ENCODE results near the gene SPINK4. TPM values are rescaled to one million over a fixed set of nuclear protein-coding genes. Genes with fewer than 3 reads are reported as not detected.

SPINK4 gene
- total RNA-seq, 1 experiment from 2014 or later = not detected

GRCh38 chr9:33245341-33245740, 5.4 kb downstream of the SPINK4 start:
- no peak overlapping the region for H2BK15ac ChIP-seq (ENCODE audit: low read depth, low read length)
- no peak overlapping the region for H3K18ac ChIP-seq (ENCODE audit: insufficient read length, low read depth, low read length)
- no peak overlapping the region for H4K91ac ChIP-seq (ENCODE audit: insufficient read length, low read depth, low read length)
- no peak overlapping the region for H3K23ac ChIP-seq (ENCODE audit: insufficient read length, low read depth, low read length)
- H3K23me2 ChIP-seq (ENCODE audit: insufficient read length, low read depth, low read length, poor library complexity, severe bottlenecking) = no peaks in the 10 kb centered on the region
- Mint-ChIP-seq H3K36me3 (ENCODE audit: insufficient read depth in 1 of 3, low read depth in 3 of 3) (peaks cover 0 to 10% (median 2%) of the 10 kb centered on the region in 3 experiments; a peak in 1 of 7 replicates), H3K27me3 (ENCODE audit: low read depth) (peaks cover 5% of the 10 kb centered on the region; the same call in 1 of the 2 replicates), H3K27ac (peak overlapping the region in 1 of 3 experiments; percentile 68; a peak in 2 of 7 replicates), H3K9me3 (no peaks in the 10 kb centered on the region), H3K4me3 (no peak overlapping the region), H3K4me1 (no peaks in the 10 kb centered on the region; a peak in 1 of 4 replicates)
- no peak overlapping the region for H2AFZ ChIP-seq (ENCODE audit: low read length)
- H4K5ac ChIP-seq (ENCODE audit: insufficient read length, low read depth, low read length) = no peak overlapping the region
- no peak for TF ChIP-seq CTCF (conservative IDR thresholded peaks at IDR 0.05)
- no peaks in the 10 kb centered on the region for H3K27me3 ChIP-seq (ENCODE audit: insufficient read depth, low read length)
- no peak overlapping the region for H3K27ac ChIP-seq (ENCODE audit: insufficient read length, low read depth, low read length)
- no peak overlapping the region for H2BK12ac ChIP-seq (ENCODE audit: insufficient read length, low read depth, low read length)
- H4K20me1 ChIP-seq (ENCODE audit: control insufficient read depth, insufficient read depth, insufficient read length) = no peaks in the 10 kb centered on the region
- no peak overlapping the region for H3K4me2 ChIP-seq (ENCODE audit: insufficient read depth, insufficient read length, low read length)
- H3K9ac ChIP-seq (ENCODE audit: extremely low read depth, insufficient read length, low read length) = no peak overlapping the region
- no peaks in the 10 kb centered on the region for H3K4me1 ChIP-seq (ENCODE audit: insufficient read depth, low read length)
- no peak overlapping the region for H3K56ac ChIP-seq (ENCODE audit: insufficient read length, low read depth, low read length)
- no peak overlapping the region for H2BK120ac ChIP-seq (ENCODE audit: low read depth, low read length, poor library complexity, severe bottlenecking)
- H3K9me3 ChIP-seq (ENCODE audit: control insufficient read depth, low read depth, low read length) = no peaks in the 10 kb centered on the region
- H3K79me2 ChIP-seq (ENCODE audit: insufficient read depth, low read length) = no peaks in the 10 kb centered on the region; the same call in 1 of the 2 replicates
- no peak overlapping the region for H2BK20ac ChIP-seq (ENCODE audit: low read depth, low read length, poor library complexity, severe bottlenecking)
- H3K14ac ChIP-seq (ENCODE audit: insufficient read depth, low read length) = no peak overlapping the region
- no peak overlapping the region for H3T11ph ChIP-seq (ENCODE audit: low read length)
- no CpG with 5 or more reads among the region's 2 CpGs for WGBS (ENCODE audit: extremely low coverage, insufficient read length, low lambda C conversion rate)
- no peak for DNase-seq
- no peak overlapping the region for H3K4ac ChIP-seq (ENCODE audit: low read depth, low read length)
- no peak overlapping the region for H2BK5ac ChIP-seq (ENCODE audit: insufficient read length, low read length)
- no peak overlapping the region for H2AK5ac ChIP-seq (ENCODE audit: insufficient read length, low read length)
- H4K8ac ChIP-seq (replicated peaks; ENCODE audit: insufficient read length, low read depth, low read length) = no peak overlapping the region
- H3K79me1 ChIP-seq (ENCODE audit: insufficient read depth, low read depth, low read length, poor library complexity, severe bottlenecking) = no peaks in the 10 kb centered on the region
